Activated CD8-positive, alpha-beta memory T cell treated with anti-CD3 and anti-CD28 coated beads for 1 hour (primary cell): ENCODE data around the gene TOMM40.
A peak's percentile ranks its signal among the peaks of the same experiment; 100 is the strongest.
"Not testable (repeated sequence)": the region's sequence is repeated elsewhere in the genome, so short reads cannot be mapped to it uniquely, and the experiment has no call there.

Experiments
- DNase-seq, 2 donors: peaks; one replicate each; pipeline ENCODE4 v3.0.0-alpha.2; 2020; ENCODE audit warnings: low read depth in 1 of 2; ENCODE audit errors: extremely low read depth in 1 of 2

TOMM40 gene

GRCh38 chr19:44924243-44924725, 33.2 kb downstream of the TOMM40 start:
- DNase-seq, result no peak

DNA sequence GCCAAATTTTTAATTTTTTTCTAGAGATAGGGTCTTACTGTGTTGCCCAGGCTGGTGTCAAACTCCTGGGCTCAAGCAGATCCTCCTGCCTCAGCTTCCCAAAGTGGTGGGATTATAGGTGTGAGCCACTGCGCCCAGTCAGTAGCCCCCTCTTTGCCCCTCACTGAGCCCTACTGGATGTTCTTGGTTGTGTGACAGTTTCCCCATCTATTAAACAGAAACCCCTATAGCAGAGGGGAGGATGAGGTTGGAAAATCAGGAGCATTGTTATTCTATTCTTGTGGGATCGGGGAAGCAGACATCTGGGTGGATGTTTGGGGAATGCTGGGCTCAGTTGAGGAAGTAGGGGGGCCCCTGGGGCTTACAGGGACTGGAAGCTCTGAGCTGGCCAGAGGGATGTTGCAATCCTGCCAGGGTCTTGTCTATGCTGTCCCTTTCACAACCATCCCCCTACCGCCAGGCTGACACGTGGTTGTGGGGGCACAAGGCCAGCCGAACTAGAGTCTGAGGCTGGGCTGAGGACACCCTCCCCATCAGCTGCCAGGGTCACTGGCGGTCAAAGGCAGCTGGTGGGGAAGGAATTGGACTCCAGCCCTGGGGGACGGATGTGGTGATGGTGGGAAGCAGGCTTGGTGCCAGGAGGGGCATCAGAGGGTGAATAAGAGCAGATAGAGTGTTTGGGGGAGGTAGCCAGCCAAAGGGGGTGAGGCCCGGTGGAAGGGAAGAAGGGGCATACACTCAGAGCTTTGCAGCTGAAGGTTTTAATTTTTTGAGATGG, 34.2 kb downstream of the TOMM40 start:
- no peak for DNase-seq

DNA sequence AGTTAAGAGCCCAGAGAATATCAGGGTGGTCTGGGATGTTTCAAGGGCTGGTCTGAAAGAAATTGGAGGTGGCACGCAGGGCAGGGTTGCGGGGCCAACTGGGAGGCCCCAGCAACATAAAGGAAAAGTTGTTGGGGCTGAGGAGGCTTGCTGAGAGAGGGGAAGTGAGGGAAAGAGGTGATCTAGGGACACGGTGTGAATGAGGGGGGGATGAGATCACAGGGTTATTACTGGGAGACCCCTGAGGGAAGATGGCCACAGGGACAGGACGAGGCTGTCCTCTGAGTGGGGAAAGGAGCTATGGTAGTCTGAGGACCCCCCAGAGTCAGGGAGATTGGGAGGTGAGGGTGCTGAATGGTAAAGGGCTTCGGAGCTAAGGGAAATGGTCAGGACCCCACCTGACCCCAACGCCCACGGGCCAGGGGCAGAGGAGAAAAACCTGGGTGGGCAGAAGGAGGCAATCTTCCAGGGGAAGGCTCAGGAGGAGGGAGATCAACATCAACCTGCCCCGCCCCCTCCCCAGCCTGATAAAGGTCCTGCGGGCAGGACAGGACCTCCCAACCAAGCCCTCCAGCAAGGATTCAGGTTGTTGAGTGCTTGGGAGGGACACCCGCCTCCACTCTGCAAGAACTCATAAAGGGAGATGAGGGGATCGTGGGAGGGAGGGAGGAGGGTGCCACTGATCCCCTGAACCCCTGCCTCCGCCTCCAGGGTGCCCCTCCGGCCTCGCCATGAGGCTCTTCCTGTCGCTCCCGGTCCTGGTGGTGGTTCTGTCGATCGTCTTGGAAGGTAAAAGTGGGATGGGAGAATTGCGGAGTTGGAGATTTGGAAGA, 35.4 kb downstream of the TOMM40 start:
- DNase-seq, result not testable (repeated sequence)

DNA sequence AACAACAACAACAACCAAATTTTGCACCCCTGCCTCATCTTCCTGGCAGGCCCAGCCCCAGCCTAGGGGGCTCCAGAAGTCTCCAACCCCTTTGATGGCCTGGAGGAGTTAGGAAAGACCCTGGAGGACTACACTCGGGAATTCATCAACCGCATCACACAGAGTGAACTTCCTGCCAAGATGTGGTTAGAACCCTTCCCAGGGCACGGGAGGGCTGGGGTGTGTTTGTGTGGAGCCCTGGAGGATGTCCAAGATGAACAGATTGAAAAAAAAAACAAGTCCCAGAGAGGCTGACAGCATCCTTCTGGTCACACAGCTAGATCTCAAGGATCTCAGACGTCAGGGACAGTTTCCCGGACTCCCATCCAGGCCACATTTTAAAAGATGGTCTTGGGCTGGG, 36.7 kb downstream of the TOMM40 start:
- no peak for DNase-seq

GRCh38 chr19:44930088-44930487, 39.0 kb downstream of the TOMM40 start:
- no peak for DNase-seq

DNA sequence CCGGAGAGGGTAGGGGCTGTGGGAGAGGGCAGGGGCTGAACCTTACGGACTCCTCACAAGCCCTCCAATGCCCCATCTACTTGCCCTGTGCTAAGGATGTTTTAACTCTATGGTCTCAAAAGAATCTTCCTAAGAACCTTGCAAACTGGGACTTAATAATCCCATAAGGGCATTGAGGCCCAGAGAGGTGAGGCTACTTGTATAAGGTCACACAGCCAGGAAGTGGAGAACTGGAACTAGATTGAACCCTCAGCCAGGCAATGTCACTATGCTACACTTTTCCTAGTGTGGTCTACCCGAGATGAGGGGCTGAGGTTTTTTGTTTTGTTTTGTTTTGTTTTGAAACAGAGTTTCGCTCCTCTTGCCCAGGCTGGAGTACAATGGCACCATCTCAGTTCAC, 40.5 kb downstream of the TOMM40 start:
- DNase-seq, result no peak

DNA sequence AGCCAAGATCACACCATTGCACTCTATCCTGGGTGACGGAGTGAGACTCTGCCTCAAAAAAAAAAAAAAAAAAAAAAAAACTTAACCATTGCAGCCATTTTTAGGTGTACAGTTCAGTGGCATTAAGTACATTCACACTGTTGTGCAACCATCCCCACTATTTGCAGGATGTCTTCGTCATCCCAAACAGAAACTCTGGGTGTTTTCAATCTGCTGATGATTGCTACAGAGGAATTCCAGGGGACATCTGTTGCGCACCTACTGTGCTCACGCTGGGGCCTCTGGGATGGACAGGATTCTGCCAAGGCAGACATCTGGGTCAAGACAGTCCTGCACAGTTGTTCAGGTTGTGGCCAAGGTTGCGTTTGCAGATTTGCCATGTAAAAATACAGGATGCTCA, 48.6 kb downstream of the TOMM40 start:
- DNase-seq, result no peak

GRCh38 chr19:44942067-44942571, 51.1 kb downstream of the TOMM40 start, which contains the start of gene APOC4:
Gene APOC4 (plus strand): TSS chr19:44942237. CDS start chr19:44942278, 41 bp downstream.
- no peak for DNase-seq

GRCh38 chr19:44943801-44944249, 52.8 kb downstream of the TOMM40 start:
- DNase-seq, result no peak

DNA sequence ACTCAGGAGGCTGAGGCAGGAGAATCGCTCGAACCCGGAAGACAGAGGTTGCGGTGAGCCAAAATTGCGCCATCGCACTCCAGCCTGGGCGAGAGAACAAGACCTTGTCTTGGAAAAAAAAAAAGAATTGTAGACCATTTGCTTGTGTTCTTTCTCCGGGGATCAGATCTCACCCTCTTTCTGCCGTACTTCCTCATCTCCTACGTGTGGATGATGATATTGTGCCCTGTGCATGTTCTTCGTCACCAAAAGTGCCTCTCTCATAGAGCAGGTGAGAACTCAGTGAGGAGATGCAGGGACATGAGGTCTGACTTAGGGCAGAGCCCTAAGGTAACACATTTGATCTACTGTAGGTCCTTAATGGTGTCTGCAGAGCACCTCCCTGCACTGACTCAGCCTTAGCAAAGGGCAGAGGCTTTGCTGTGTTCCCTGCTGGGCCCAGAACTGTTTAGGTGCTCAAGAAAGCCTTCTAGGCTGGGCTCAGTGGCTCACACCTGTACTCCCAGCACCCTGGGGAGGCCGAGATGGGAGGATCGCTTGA, 56.1 kb downstream of the TOMM40 start:
- no peak for DNase-seq

- DNase-seq, result no peak
Measured at GRCh38 chr19:44948237-44948636, 57.2 kb downstream of the TOMM40 start.

GRCh38 chr19:44948763-44949374, 57.8 kb downstream of the TOMM40 start:
- DNase-seq, result no peak

- DNase-seq, result no peak
Measured at GRCh38 chr19:44949550-44949949, 58.5 kb downstream of the TOMM40 start.

- DNase-seq, result peak in 1 of 2 donors; percentile 17
Measured at GRCh38 chr19:44951179-44952159, 60.4 kb downstream of the TOMM40 start.
